IPS-15b (cell line): Measurements from ENCODE around the gene PNPLA7.

ENCODE experiments used
- H3K27me3 ChIP-seq: one replicate; pipeline ENCODE4 v1.6.1; 2013; ENCODE audit warnings: low read length; ENCODE audit not compliant: control insufficient read depth, insufficient read depth
- H3K36me3 ChIP-seq: one replicate; pipeline ENCODE4 v1.6.1; 2013; ENCODE audit warnings: low read length; ENCODE audit not compliant: control insufficient read depth, insufficient read depth
- H3K4me1 ChIP-seq: one replicate; pipeline ENCODE4 v1.6.1; 2013; ENCODE audit warnings: mild to moderate bottlenecking, low read length; ENCODE audit not compliant: control insufficient read depth, insufficient read depth
- H3K4me3 ChIP-seq: one replicate; pipeline ENCODE4 v1.5.1; 2013; ENCODE audit warnings: low read depth, low read length
- H3K9ac ChIP-seq: one replicate; pipeline ENCODE4 v1.6.1; 2013; ENCODE audit warnings: low read depth, mild to moderate bottlenecking, low read length
- H3K9me3 ChIP-seq: one replicate; pipeline ENCODE4 v1.6.1; 2013; ENCODE audit warnings: mild to moderate bottlenecking, low read length; ENCODE audit not compliant: control insufficient read depth, insufficient read depth

Gene PNPLA7

DNA sequence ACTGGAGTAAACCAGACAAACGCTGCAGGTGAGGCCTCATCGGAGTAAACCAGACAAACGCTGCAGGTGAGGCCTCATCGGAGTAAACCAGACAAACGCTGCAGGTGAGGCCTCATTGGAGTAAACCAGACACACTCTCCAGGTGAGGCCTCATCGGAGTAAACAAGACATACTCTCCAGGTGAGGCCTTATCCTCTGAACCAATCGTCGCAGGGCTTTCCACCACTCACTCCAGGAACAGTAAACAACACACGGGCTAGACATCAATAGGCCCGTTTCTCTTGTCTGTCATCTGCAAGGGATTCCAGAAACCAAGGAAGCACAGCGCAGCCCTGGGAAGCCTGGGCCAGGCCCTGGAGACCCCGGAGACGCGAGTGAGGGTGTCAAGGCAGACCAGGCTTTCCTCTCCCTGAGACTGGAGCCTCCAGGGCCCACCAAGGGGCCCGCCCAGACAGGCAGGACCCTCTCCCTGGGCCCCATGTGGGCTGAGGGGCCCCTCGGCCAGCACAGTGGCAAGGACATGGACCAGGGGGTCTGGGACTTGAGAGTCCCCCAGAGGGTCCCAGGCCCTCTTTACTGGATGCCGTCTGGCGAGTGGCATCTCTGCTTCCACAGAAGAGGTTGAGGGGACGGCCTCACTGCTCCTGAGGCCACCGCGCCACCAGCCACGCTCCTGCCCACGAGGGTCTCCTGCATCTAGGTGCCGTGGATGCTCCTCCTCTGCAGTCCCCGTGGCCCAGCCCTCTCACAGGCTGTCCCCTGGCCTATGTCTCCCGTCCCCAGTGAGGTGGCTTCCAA is 64.7 kb downstream of the PNPLA7 start:
- Histone ChIP-seq H3K9me3 (no peaks in the 10 kb centered on the region), H3K4me3 (no peak overlapping the region), H3K27me3 (no peaks in the 10 kb centered on the region), H3K4me1 (no peaks in the 10 kb centered on the region), H3K9ac (no peak overlapping the region), H3K36me3 (no peaks in the 10 kb centered on the region)

DNA sequence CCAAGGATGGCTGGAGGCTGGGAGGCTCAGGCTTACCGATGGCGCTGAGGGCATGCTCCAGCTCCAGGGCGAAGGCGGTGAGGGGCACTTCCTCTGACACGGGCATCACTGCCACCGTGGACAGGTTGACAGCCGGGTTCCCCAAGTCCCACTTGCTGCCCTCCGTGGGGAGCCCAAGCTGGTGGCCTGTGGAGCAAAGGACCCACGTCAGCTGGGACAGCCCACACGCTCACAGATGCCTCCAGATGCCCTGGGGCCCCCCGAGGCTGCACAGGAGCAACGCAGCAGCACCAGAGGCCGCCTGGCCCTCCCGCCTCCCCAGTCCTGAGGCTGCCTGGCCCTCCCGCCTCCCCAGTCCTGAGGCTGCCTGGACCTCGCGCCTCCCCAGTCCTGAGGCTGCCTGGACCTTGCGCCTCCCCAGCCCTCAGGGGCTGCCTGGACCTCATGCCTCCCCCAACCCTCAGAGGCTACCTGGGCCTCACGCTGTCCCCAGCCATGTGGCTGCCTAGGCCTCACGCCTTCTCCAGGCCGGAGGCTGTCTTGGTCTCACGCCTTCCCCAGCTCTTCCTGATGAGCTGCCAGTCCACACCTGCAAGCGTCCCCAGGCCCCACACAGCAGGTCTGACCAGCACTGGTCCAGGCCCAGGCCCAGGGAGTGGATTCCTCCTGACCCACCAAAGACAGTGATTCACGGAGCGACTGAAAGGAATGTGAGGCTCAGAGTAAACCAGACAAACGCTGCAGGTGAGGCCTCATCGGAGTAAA is 65.5 kb downstream of the PNPLA7 start:
- no peak overlapping the region for H3K9ac ChIP-seq
- no peaks in the 10 kb centered on the region for H3K27me3 ChIP-seq

GRCh38 chr9:137482094-137482781 is 68.0 kb downstream of the PNPLA7 start:
- Histone ChIP-seq H3K4me3 (no peak overlapping the region), H3K9ac (no peak overlapping the region), H3K36me3 (no peaks in the 10 kb centered on the region), H3K4me1 (no peaks in the 10 kb centered on the region), H3K27me3 (no peaks in the 10 kb centered on the region), H3K9me3 (no peaks in the 10 kb centered on the region)

More for the DNA sequence above, 65.5 kb downstream of the PNPLA7 start:
- Histone ChIP-seq H3K4me1 (no peaks in the 10 kb centered on the region), H3K9me3 (no peaks in the 10 kb centered on the region), H3K4me3 (no peak overlapping the region), H3K36me3 (no peaks in the 10 kb centered on the region)

GRCh38 chr9:137480686-137481683 is 69.2 kb downstream of the PNPLA7 start:
- no peaks in the 10 kb centered on the region for H3K27me3 ChIP-seq
- no peaks in the 10 kb centered on the region for H3K4me1 ChIP-seq
- H3K36me3 ChIP-seq: no peaks in the 10 kb centered on the region
- H3K4me3 ChIP-seq: no peak overlapping the region
- no peak overlapping the region for H3K9ac ChIP-seq
- no peaks in the 10 kb centered on the region for H3K9me3 ChIP-seq

GRCh38 chr9:137479892-137480685 is 70.1 kb downstream of the PNPLA7 start:
- Histone ChIP-seq H3K9me3 (no peaks in the 10 kb centered on the region), H3K4me1 (no peaks in the 10 kb centered on the region), H3K27me3 (no peaks in the 10 kb centered on the region), H3K9ac (no peak overlapping the region), H3K4me3 (no peak overlapping the region), H3K36me3 (no peaks in the 10 kb centered on the region)

DNA sequence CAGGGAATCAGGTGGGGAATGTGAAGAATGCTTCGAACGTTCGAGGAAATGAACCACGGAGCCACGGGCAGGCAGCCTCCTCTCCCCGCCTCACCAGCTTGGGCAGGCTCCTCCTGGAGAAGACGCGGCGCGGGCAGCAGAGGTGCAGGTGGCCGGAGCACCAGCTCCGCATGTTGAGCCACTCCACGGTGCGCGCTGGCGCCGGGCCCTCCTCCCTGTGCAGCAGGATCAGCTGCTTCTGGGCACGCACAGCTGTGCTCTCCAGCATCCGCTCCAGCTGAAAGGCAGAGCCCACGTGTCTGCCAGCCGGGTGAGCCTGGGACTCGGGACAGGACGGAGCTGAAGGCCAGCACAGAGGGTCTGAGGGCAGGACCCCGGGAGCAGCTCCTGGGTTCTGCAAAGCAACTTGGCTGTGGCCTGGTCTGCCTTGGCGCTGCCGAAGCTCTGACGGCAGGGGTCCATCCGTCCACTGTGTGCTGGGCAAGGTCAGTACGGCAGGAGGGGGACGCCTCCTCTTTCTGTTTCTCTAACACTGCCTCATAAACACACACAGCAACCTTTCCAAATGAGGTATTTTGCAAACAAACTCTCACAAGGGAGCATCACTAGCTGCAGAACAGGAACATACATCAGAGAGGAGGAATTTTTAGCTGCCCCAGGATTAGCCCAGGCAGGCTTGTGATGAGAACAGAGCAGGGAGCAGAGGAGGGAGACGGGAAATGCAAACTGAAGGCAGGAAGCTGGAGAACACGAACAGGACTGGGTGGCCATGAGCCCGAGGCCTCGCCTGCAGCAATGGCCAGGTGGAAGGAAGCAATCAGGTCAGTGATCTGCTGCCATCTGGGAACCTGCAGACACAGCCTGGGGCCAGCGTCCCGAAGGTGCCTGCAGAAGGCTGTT is 71.0 kb downstream of the PNPLA7 start:
- Histone ChIP-seq H3K9me3 (no peaks in the 10 kb centered on the region), H3K4me3 (no peak overlapping the region), H3K4me1 (no peaks in the 10 kb centered on the region), H3K36me3 (no peaks in the 10 kb centered on the region), H3K9ac (no peak overlapping the region), H3K27me3 (no peaks in the 10 kb centered on the region)

GRCh38 chr9:137478613-137478961 is 71.6 kb downstream of the PNPLA7 start:
- Histone ChIP-seq H3K9me3 (no peaks in the 10 kb centered on the region), H3K36me3 (no peaks in the 10 kb centered on the region), H3K27me3 (no peaks in the 10 kb centered on the region), H3K4me3 (no peak overlapping the region), H3K4me1 (no peaks in the 10 kb centered on the region), H3K9ac (no peak overlapping the region)

DNA sequence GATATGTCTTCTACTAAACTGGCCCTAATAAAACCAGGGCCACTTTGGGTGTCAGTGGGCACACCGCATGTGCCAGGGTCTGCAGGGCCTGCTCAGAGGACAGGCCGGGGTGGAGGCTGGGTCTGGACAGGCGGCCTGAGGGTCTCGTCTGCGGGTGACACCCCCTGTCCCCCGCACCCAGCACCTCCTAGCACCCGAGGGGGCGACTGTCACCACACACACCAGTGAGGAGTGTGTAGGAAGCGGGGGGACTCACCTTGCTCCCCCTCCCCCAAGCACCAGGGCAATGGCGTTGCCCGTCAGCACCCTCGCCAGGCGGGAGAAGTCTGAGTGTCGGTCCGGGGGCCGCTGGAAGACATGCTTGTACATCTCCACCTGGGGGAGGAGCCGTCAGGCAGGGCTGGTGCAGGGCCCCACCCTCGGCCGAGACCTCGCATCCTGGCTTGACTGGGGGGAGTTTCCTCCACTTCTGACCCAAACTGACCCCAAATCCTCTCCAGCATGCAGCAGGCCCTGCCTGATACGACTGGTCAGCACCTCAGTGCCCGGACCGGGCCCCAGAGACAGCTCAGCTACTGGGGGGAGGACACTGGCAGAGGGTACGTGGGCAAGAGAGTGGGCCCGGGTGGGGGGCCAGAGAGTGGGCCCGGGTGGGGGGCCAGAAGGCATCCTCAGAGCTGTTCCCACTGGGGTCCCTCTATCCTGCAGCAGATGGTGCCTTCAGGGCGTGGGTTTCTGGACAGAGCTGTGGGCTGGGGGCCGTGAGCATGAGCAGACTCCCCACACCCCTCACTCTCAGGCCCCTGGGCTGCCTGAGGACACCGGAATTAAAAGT is 72.2 kb downstream of the PNPLA7 start:
- Histone ChIP-seq H3K4me3 (no peak overlapping the region), H3K36me3 (no peaks in the 10 kb centered on the region), H3K9ac (no peak overlapping the region), H3K9me3 (no peaks in the 10 kb centered on the region), H3K27me3 (no peaks in the 10 kb centered on the region), H3K4me1 (no peaks in the 10 kb centered on the region)

DNA sequence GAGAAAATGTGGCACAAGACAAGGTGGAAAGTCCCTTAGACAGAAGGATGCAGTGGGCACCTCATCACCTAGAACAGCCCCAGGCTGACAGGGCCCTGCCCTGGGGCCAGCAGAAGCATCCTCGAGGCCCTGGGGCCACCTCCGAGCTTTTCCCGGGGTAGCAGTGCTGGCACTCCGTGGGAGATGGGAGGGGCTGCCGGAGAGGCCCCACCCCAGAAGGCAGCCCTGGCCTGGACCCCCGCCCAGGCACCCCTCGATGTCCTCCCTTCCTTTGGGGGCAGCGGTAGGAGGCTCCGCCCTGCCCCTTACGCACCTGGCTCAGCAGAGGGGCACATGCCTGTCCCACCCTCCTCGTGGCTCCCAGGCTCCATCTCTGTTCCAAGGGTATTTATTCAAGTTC is 73.3 kb downstream of the PNPLA7 start:
- H3K9ac ChIP-seq: no peak overlapping the region
- no peaks in the 10 kb centered on the region for H3K9me3 ChIP-seq
- no peaks in the 10 kb centered on the region for H3K36me3 ChIP-seq
- H3K4me1 ChIP-seq: no peaks in the 10 kb centered on the region
- H3K4me3 ChIP-seq: no peak overlapping the region
- H3K27me3 ChIP-seq: no peaks in the 10 kb centered on the region
